HepG2 (cell line): ENCODE measurements around the gene KDM8. TPM values are rescaled to one million over a fixed set of nuclear protein-coding genes. Genes with fewer than 3 reads are reported as not detected.

Experiments
- ATAC-seq: fragments of 200-7000 bp; cut with Tn5 transposase; 3 replicates; pipeline ENCODE4 v1.9.1; 2020; ENCODE audit warnings: mild to moderate bottlenecking, moderate library complexity
- BruUV-seq: library from RNA; stranded (reverse); fragments of 400-500 nt; replicated peaks from 2 replicates; lab custom pipeline; 2021; lab: Mats Ljungman, UMichigan
- CTCF ChIA-PET: fragments of 300-600 bp; formaldehyde crosslinking; extraction: SDS; loops from one replicate; lab custom pipeline; 2021; ENCODE audit warnings: low total read pairs, inconsistent platforms, low intra/inter-chr PET ratio; lab: Yijun Ruan, JAX
- POLR2A ChIA-PET: fragments of 350-600 bp; sonication (Branson Sonifier 250); formaldehyde crosslinking; loops from one replicate; lab custom pipeline; 2020; ENCODE audit warnings: antibody characterized with exemption, inconsistent platforms; lab: Yijun Ruan, JAX
- DNase-seq: peaks from one replicate; pipeline ENCODE4 v3.0.0-alpha.2; 2015; ENCODE audit warnings: low spot score
- FAIRE-seq: peaks from 3 replicates; lab custom pipeline; 2011; peaks lifted over from hg19 to GRCh38; lab: Jason Lieb, UNC
- H2AFZ ChIP-seq: one replicate; pipeline ENCODE4 v1.6.1; 2011; ENCODE audit warnings: low read length, inconsistent platforms
- H3K27ac ChIP-seq: fragments of 300-600 bp; 3 replicates; pipeline ENCODE4 v1.8.0; 2011; ENCODE audit warnings: mixed run types, mild to moderate bottlenecking, mixed read lengths, low read length, inconsistent platforms; ENCODE audit not compliant: insufficient read depth; ENCODE audit errors: extremely low read length
- H3K27me3 ChIP-seq, 2 experiments: fragments of 200-600 bp in 1 of 2; 2 replicates in 1 of 2; 3 replicates in 1 of 2; pipeline versions ENCODE4 v1.6.0 to v1.8.0; 2011; ENCODE audit warnings: low read length in 2 of 2, mild to moderate bottlenecking in 2 of 2, moderate library complexity in 2 of 2, inconsistent platforms in 1 of 2; ENCODE audit not compliant: insufficient read depth in 2 of 2, control insufficient read depth in 1 of 2
- H3K36me3 ChIP-seq, 2 experiments: fragments of 200-600 bp in 1 of 2; replicated peaks in 1 of 2; 2 replicates in 1 of 2; 3 replicates in 1 of 2; pipeline versions ENCODE4 v1.5.1 to v1.8.0; 2011; ENCODE audit warnings: low read length in 2 of 2, inconsistent platforms in 1 of 2; ENCODE audit not compliant: insufficient read depth in 2 of 2, control insufficient read depth in 1 of 2
- H3K4me1 ChIP-seq: 2 replicates; pipeline ENCODE4 v1.5.1; 2012; ENCODE audit warnings: low read length, inconsistent platforms; ENCODE audit not compliant: insufficient read depth
- H3K4me2 ChIP-seq: 2 replicates; pipeline ENCODE4 v1.6.0; 2011; ENCODE audit warnings: low read depth, low read length, inconsistent platforms
- H3K4me3 ChIP-seq, 3 experiments: fragments of 200-600 bp in 1 of 3; sonication (generic), shearing (Covaris generic) in 1 of 3; replicated peaks in 1 of 3; 2 replicates each; pipeline ENCODE4 v1.5.1; 2011 to 2016; ENCODE audit warnings: low read length in 3 of 3, inconsistent platforms in 2 of 3, low read depth in 2 of 3, mild to moderate bottlenecking in 2 of 3, control low read depth in 1 of 3, mixed read lengths in 1 of 3; ENCODE audit not compliant: insufficient read depth in 1 of 3
- H3K79me2 ChIP-seq: one replicate; pipeline ENCODE4 v1.6.1; 2011; ENCODE audit warnings: low read length, inconsistent platforms; ENCODE audit not compliant: insufficient read depth
- H3K9ac ChIP-seq: 2 replicates; pipeline ENCODE4 v1.6.0; 2011; ENCODE audit warnings: mild to moderate bottlenecking, low read depth, low read length, inconsistent platforms; ENCODE audit not compliant: insufficient read depth
- H3K9me3 ChIP-seq: 2 replicates; pipeline ENCODE4 v1.5.1; 2012; ENCODE audit warnings: mild to moderate bottlenecking, low read length
- H4K20me1 ChIP-seq: 2 replicates; pipeline ENCODE4 v1.6.0; 2011; ENCODE audit warnings: inconsistent platforms, mild to moderate bottlenecking, low read length, moderate library complexity; ENCODE audit not compliant: insufficient read depth
- DPF2 ChIP-seq: sonication (generic); formaldehyde crosslinking; IDR thresholded peaks from 2 replicates; pipeline ENCODE4 v1.4.0; 2020; ENCODE audit warnings: mild to moderate bottlenecking, low read depth, missing genetic modification reagents, borderline replicate concordance
- MTA3 ChIP-seq: sonication (generic); formaldehyde crosslinking; IDR thresholded peaks from 2 replicates; pipeline ENCODE4 v1.4.0; 2020; ENCODE audit warnings: missing genetic modification reagents
- SIN3A ChIP-seq: IDR thresholded peaks from 2 replicates; pipeline ENCODE4 v1.6.1; 2011; ENCODE audit warnings: low read depth, mild to moderate bottlenecking, control low read depth, low read length, borderline replicate concordance
- XRCC5 ChIP-seq: fragments of 200-400 bp; formaldehyde crosslinking; optimal IDR thresholded peaks from 2 replicates; pipeline ENCODE3; 2017; ENCODE audit warnings: mild to moderate bottlenecking, low read length
- ZNF142 ChIP-seq: sonication (generic); formaldehyde crosslinking; IDR thresholded peaks from 2 replicates; pipeline ENCODE4 v1.4.0; 2020; ENCODE audit warnings: missing genetic modification reagents
- ZNF382 ChIP-seq: sonication (generic); formaldehyde crosslinking; IDR thresholded peaks from 2 replicates; pipeline ENCODE4 v1.5.0; 2020; ENCODE audit warnings: missing genetic modification reagents, mild to moderate bottlenecking, borderline replicate concordance
- WGBS: methylation state at CpG from one replicate; pipeline ENCODE4 v1.1.6; 2017; ENCODE audit warnings: low lambda C conversion rate; 5-methylcytosine and 5-hydroxymethylcytosine counted together
- in situ Hi-C: cut with HindIII; loops from 2 replicates; pipeline ENCODE4 v1.10.0; 2017; ENCODE audit warnings: low pct_unique_long_range_greater_than_20kb; ENCODE audit not compliant: extremely low pct_ligation_motif_present
- intact Hi-C: fragments of 100-400 bp; cut with micrococcal nuclease; formaldehyde crosslinking; loops from one replicate; pipeline ENCODE4 v1.10.0; 2022; ENCODE audit not compliant: unreplicated experiment
- polyA plus RNA-seq, 8 experiments: library from polyadenylated mRNA; depleted of rRNA in 3 of 8; stranded (reverse) in 7 of 8; unstranded in 1 of 8; fragments of >200 nt; fragmentation: Illumina TruSeq in 4 of 8; extraction: Trizol in 4 of 8; gene quantifications; 2 replicates each; pipeline versions ENCODE4 v1.2.1 to v1.2.3, GENCODE V29; 2011 to 2016; ENCODE audit warnings: low read depth in 4 of 8, missing spikeins in 1 of 8, mixed read lengths in 1 of 8; ENCODE audit not compliant: insufficient read depth in 1 of 8
- total RNA-seq, 5 experiments: library from RNA; depleted of rRNA; stranded (reverse); fragments of >200 nt; fragmentation: Illumina TruSeq; extraction: Trizol; gene quantifications; 2 replicates each; pipeline ENCODE4 v1.2.3, GENCODE V29; 2016; ENCODE audit warnings: low read depth in 1 of 5
- TF ChIP-seq, protein P1 (sequence below): sonication (generic); formaldehyde crosslinking; IDR thresholded peaks from 2 replicates; pipeline ENCODE4 v1.5.1; 2020; ENCODE audit warnings: missing genetic modification reagents, mild to moderate bottlenecking, borderline replicate concordance
- TF ChIP-seq, protein P2 (sequence below): fragments of 450-650 bp; IDR thresholded peaks from 2 replicates; pipeline ENCODE4 v1.6.1; 2016
- TF ChIP-seq, protein P3 (sequence below): sonication (generic); formaldehyde crosslinking; IDR thresholded peaks from 2 replicates; pipeline ENCODE4 v1.4.0; 2020; ENCODE audit warnings: missing genetic modification reagents, borderline replicate concordance

The KDM8 gene
- total and polyA plus RNA-seq, 2 of the 13 experiments (the other 11 are each of a cell fraction or from before 2014, with no cell fraction given) = 3.3 to 8.6 TPM

GRCh38 chr16:27154705-27155521, 48.4 kb upstream of the KDM8 start:
- peak overlapping the region; percentile 61 for H3K4me2 ChIP-seq
- DNase-seq = peak; percentile 52
- POLR2A ChIA-PET = no interaction called here
- TF ChIP-seq, protein P1, sequence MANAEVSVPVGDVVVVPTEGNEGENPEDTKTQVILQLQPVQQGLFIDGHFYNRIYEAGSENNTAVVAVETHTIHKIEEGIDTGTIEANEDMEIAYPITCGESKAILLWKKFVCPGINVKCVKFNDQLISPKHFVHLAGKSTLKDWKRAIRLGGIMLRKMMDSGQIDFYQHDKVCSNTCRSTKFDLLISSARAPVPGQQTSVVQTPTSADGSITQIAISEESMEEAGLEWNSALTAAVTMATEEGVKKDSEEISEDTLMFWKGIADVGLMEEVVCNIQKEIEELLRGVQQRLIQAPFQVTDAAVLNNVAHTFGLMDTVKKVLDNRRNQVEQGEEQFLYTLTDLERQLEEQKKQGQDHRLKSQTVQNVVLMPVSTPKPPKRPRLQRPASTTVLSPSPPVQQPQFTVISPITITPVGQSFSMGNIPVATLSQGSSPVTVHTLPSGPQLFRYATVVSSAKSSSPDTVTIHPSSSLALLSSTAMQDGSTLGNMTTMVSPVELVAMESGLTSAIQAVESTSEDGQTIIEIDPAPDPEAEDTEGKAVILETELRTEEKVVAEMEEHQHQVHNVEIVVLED (CRISPR knock-in tag) = 0 out of 2 replicates have a peak, but pooled peaks have one; percentile 17
- TF ChIP-seq ZNF382 (CRISPR knock-in tag) (no peak), SIN3A (no peak), ZNF142 (CRISPR knock-in tag) (0 out of 2 replicates have a peak, but pooled peaks have one; percentile 53), MTA3 (CRISPR knock-in tag) (no peak), DPF2 (CRISPR knock-in tag) (0 out of 2 replicates have a peak, but pooled peaks have one; percentile 30), XRCC5 (peak; percentile 94)
- TF ChIP-seq, protein P2, sequence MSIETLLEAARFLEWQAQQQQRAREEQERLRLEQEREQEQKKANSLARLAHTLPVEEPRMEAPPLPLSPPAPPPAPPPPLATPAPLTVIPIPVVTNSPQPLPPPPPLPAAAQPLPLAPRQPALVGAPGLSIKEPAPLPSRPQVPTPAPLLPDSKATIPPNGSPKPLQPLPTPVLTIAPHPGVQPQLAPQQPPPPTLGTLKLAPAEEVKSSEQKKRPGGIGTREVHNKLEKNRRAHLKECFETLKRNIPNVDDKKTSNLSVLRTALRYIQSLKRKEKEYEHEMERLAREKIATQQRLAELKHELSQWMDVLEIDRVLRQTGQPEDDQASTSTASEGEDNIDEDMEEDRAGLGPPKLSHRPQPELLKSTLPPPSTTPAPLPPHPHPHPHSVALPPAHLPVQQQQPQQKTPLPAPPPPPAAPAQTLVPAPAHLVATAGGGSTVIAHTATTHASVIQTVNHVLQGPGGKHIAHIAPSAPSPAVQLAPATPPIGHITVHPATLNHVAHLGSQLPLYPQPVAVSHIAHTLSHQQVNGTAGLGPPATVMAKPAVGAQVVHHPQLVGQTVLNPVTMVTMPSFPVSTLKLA = peak; percentile 69
- TF ChIP-seq, protein P3, sequence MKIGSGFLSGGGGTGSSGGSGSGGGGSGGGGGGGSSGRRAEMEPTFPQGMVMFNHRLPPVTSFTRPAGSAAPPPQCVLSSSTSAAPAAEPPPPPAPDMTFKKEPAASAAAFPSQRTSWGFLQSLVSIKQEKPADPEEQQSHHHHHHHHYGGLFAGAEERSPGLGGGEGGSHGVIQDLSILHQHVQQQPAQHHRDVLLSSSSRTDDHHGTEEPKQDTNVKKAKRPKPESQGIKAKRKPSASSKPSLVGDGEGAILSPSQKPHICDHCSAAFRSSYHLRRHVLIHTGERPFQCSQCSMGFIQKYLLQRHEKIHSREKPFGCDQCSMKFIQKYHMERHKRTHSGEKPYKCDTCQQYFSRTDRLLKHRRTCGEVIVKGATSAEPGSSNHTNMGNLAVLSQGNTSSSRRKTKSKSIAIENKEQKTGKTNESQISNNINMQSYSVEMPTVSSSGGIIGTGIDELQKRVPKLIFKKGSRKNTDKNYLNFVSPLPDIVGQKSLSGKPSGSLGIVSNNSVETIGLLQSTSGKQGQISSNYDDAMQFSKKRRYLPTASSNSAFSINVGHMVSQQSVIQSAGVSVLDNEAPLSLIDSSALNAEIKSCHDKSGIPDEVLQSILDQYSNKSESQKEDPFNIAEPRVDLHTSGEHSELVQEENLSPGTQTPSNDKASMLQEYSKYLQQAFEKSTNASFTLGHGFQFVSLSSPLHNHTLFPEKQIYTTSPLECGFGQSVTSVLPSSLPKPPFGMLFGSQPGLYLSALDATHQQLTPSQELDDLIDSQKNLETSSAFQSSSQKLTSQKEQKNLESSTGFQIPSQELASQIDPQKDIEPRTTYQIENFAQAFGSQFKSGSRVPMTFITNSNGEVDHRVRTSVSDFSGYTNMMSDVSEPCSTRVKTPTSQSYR (CRISPR knock-in tag) = peak; percentile 27; the same call in 1 of the 2 replicates

More at GRCh38 chr16:27154705-27155521, 48.4 kb upstream of the KDM8 start:
- Histone ChIP-seq H4K20me1 (no peaks in the 10 kb centered on the region), H3K79me2 (no peaks in the 10 kb centered on the region), H3K27me3 (no peaks in the 10 kb centered on the region; a peak in 1 of 5 replicates), H3K36me3 (no peaks in the 10 kb centered on the region), H3K4me3 (peak overlapping the region in 1 of 3 experiments; percentile 45; a peak in 2 of 6 replicates), H3K4me1 (peaks cover 11% of the 10 kb centered on the region), H3K9ac (no peak overlapping the region), H2AFZ (no peak overlapping the region), H3K9me3 (no peaks in the 10 kb centered on the region), H3K27ac (no peak overlapping the region)
- WGBS = 12% methylated on average over 22 of the region's 24 CpGs
- peak; percentile 87 for FAIRE-seq
- ATAC-seq = peak; percentile 89
- intact Hi-C loops (loop anchor here (2.0 kb wide), 1 partner anchor 220 kb away; no protein-coding TSS in a partner anchor), in situ Hi-C loops (no loop called here)
- CTCF ChIA-PET = interaction anchor here (1.2 to 2.0 kb wide), 4 partner anchors 213 to 302 kb away, joined by 3 to 10 read pairs (median 6); no protein-coding TSS in a partner anchor
- BruUV-seq = no TSS peak
